SK-N-SH (cell line): ENCODE measurements around the gene PRRG3. TPM values are rescaled to one million over a fixed set of nuclear protein-coding genes. Genes with fewer than 3 reads are reported as not detected.

Source experiments
- CTCF ChIA-PET: fragments of 300-600, 350-600 bp; formaldehyde crosslinking; extraction: SDS; loops from one replicate; lab custom pipeline; 2021; lab: Yijun Ruan, JAX
- POLR2A ChIA-PET: fragments of 350-600 bp; sonication (Branson Sonifier 250); formaldehyde crosslinking; extraction: SDS; loops from one replicate; lab custom pipeline; 2020; ENCODE audit warnings: antibody characterized with exemption, inconsistent platforms; lab: Yijun Ruan, JAX
- DNase-seq: peaks from one replicate; pipeline ENCODE4 v3.0.0; 2012
- H2AFZ ChIP-seq: fragments of 200-600 bp; sonication (generic); 2 replicates; pipeline ENCODE4 v1.8.1; 2016; ENCODE audit warnings: antibody characterized with exemption, mild to moderate bottlenecking, low read depth
- H3F3A ChIP-seq: fragments of 200-600 bp; sonication (generic); replicated peaks from 2 replicates; pipeline ENCODE3; 2016; ENCODE audit warnings: antibody characterized with exemption, mild to moderate bottlenecking; ENCODE audit not compliant: insufficient read depth
- H3K27ac ChIP-seq, 2 experiments: fragments of 200-500 bp in 1 of 2; fragments of 200-600 bp in 1 of 2; sonication (Bioruptor generic) in 1 of 2; sonication (generic), shearing (Covaris generic) in 1 of 2; 2 replicates each; pipeline versions ENCODE4 v1.5.1 to v1.6.1; 2014 to 2016; ENCODE audit warnings: low read depth in 2 of 2, inconsistent platforms in 1 of 2, low read length in 1 of 2, mild to moderate bottlenecking in 1 of 2, mixed read lengths in 1 of 2
- H3K27me3 ChIP-seq: fragments of 200-600 bp; sonication (generic), shearing (Covaris generic); 2 replicates; pipeline ENCODE4 v1.6.1; 2016; ENCODE audit warnings: mixed run types; ENCODE audit not compliant: insufficient read depth
- H3K36me3 ChIP-seq, 2 experiments: fragments of 200-500 bp in 1 of 2; fragments of 200-600 bp in 1 of 2; sonication (Bioruptor generic) in 1 of 2; sonication (generic) in 1 of 2; replicated peaks in 1 of 2; 2 replicates each; pipeline versions ENCODE3 to v1.5.1; 2014 to 2016; ENCODE audit warnings: low read length in 1 of 2, mild to moderate bottlenecking in 1 of 2; ENCODE audit not compliant: insufficient read depth in 2 of 2, control insufficient read depth in 1 of 2
- H3K4me1 ChIP-seq, 2 experiments: fragments of 200-500 bp in 1 of 2; fragments of 200-600 bp in 1 of 2; sonication (Bioruptor generic) in 1 of 2; sonication (generic), shearing (Covaris generic) in 1 of 2; 2 replicates each; pipeline versions ENCODE4 v1.5.1 to v1.6.1; 2014 to 2016; ENCODE audit warnings: low read depth in 1 of 2, low read length in 1 of 2, mixed run types in 1 of 2; ENCODE audit not compliant: insufficient read depth in 2 of 2, control insufficient read depth in 1 of 2
- H3K4me2 ChIP-seq: fragments of 200-600 bp; sonication (generic), shearing (Covaris generic); 2 replicates; pipeline ENCODE4 v1.6.1; 2017; ENCODE audit warnings: mixed run types
- H3K4me3 ChIP-seq, 2 experiments: fragments of 200-500 bp in 1 of 2; fragments of 200-600 bp in 1 of 2; sonication (Bioruptor generic) in 1 of 2; sonication (generic), shearing (Covaris generic) in 1 of 2; 2 replicates each; pipeline versions ENCODE4 v1.5.1 to v1.8.1; 2014 to 2016; ENCODE audit warnings: low read depth in 2 of 2, inconsistent platforms in 1 of 2, low read length in 1 of 2, mild to moderate bottlenecking in 1 of 2, mixed read lengths in 1 of 2, moderate library complexity in 1 of 2
- H3K79me2 ChIP-seq: fragments of 200-600 bp; sonication (generic); 2 replicates; pipeline ENCODE4 v1.8.1; 2017; ENCODE audit warnings: mild to moderate bottlenecking; ENCODE audit not compliant: insufficient read depth
- H3K9ac ChIP-seq: fragments of 200-600 bp; sonication (generic); 2 replicates; pipeline ENCODE4 v1.6.1; 2017; ENCODE audit warnings: mixed run types
- H3K9me2 ChIP-seq: fragments of 200-600 bp; sonication (generic); 2 replicates; pipeline ENCODE4 v1.6.1; 2017; ENCODE audit warnings: mixed run types
- H3K9me3 ChIP-seq: fragments of 200-600 bp; sonication (generic); 2 replicates; pipeline ENCODE4 v1.6.1; 2017; ENCODE audit warnings: mixed run types, mild to moderate bottlenecking, moderate library complexity
- H4K20me1 ChIP-seq: fragments of 200-600 bp; sonication (generic); 2 replicates; pipeline ENCODE4 v1.6.1; 2017; ENCODE audit warnings: mild to moderate bottlenecking, mixed run types; ENCODE audit not compliant: insufficient read depth
- ELF1 ChIP-seq: IDR thresholded peaks from 2 replicates; pipeline ENCODE4 v1.4.0; 2012
- EZH2phosphoT487 ChIP-seq: fragments of 200-600 bp; sonication (generic); IDR thresholded peaks from 2 replicates; pipeline ENCODE4 v1.6.1; 2017; ENCODE audit warnings: low read depth, mixed run types, mild to moderate bottlenecking, antibody characterized with exemption, moderate library complexity, borderline replicate concordance
- FOSL2 ChIP-seq: IDR thresholded peaks from 2 replicates; pipeline ENCODE4 v1.4.0; 2012; ENCODE audit warnings: low read depth, mild to moderate bottlenecking, moderate library complexity, borderline replicate concordance
- GABPA ChIP-seq: IDR thresholded peaks from 2 replicates; pipeline ENCODE4 v1.4.0; 2012; ENCODE audit warnings: low read depth, mild to moderate bottlenecking
- GATA2 ChIP-seq: sonication (generic); formaldehyde crosslinking; IDR thresholded peaks from 2 replicates; pipeline ENCODE4 v1.5.0; 2020; ENCODE audit warnings: mild to moderate bottlenecking, missing genetic modification reagents
- MEF2A ChIP-seq: IDR thresholded peaks from 2 replicates; pipeline ENCODE4 v1.4.0; 2012; ENCODE audit warnings: low read depth, borderline replicate concordance
- MXI1 ChIP-seq: IDR thresholded peaks from 2 replicates; pipeline ENCODE4 v1.6.1; 2012; ENCODE audit warnings: mild to moderate bottlenecking, low read depth, low read length, improper control_type of control experiment
- RFX5 ChIP-seq: IDR thresholded peaks from 2 replicates; pipeline ENCODE4 v1.6.1; 2012; ENCODE audit warnings: mild to moderate bottlenecking, improper control_type of control experiment, low read length
- RXRA ChIP-seq: IDR thresholded peaks from 2 replicates; pipeline ENCODE4 v1.4.0; 2012; ENCODE audit warnings: low read depth, mild to moderate bottlenecking, borderline replicate concordance
- SMC3 ChIP-seq: IDR thresholded peaks from 2 replicates; pipeline ENCODE4 v1.6.1; 2012; ENCODE audit warnings: low read depth, low read length, improper control_type of control experiment
- TAF1 ChIP-seq: IDR thresholded peaks from 2 replicates; pipeline ENCODE4 v1.6.1; 2012; ENCODE audit warnings: low read depth, mild to moderate bottlenecking, low read length, moderate library complexity, borderline replicate concordance
- WGBS: methylation state at CpG from one replicate; pipeline ENCODE4 v1.1.6; 2017; ENCODE audit warnings: low lambda C conversion rate; 5-methylcytosine and 5-hydroxymethylcytosine counted together
- polyA plus RNA-seq, 3 experiments: library from polyadenylated mRNA; depleted of rRNA; stranded (reverse); fragments of >200 nt; gene quantifications; 2 replicates each; pipeline ENCODE4 v1.2.3, GENCODE V29; 2012
- TF ChIP-seq, protein P1 (sequence below): IDR thresholded peaks from 2 replicates; pipeline ENCODE4 v1.4.0; 2012; ENCODE audit warnings: low read depth, borderline replicate concordance
- TF ChIP-seq, protein P2 (sequence below): fragments of 200-600 bp; sonication (generic); IDR thresholded peaks from 2 replicates; pipeline ENCODE4 v1.6.1; 2017; ENCODE audit warnings: antibody characterized with exemption, mild to moderate bottlenecking, moderate library complexity
- TF ChIP-seq, protein P3 (sequence below): IDR thresholded peaks from 2 replicates; pipeline ENCODE4 v1.4.0; 2012; ENCODE audit warnings: low read depth
- TF ChIP-seq, protein P4 (sequence below): fragments of 150-350 bp; IDR thresholded peaks from 2 replicates; pipeline ENCODE4 v1.6.1; 2016; ENCODE audit warnings: mild to moderate bottlenecking, low read depth, low read length
- TF ChIP-seq, protein P5 (sequence below): IDR thresholded peaks from 2 replicates; pipeline ENCODE4 v1.4.0; 2012; ENCODE audit warnings: low read depth, borderline replicate concordance
- TF ChIP-seq, protein P6 (sequence below): fragments of 150-350 bp; IDR thresholded peaks from 2 replicates; pipeline ENCODE4 v1.6.1; 2017; ENCODE audit warnings: antibody characterized with exemption, low read length, low read depth, borderline replicate concordance
- TF ChIP-seq, protein P7 (sequence below): IDR thresholded peaks from 2 replicates; pipeline ENCODE4; 2012

The PRRG3 gene
- polyA plus RNA-seq, 1 of the 3 experiments (the other 2 are of a cell fraction) = not detected

DNA sequence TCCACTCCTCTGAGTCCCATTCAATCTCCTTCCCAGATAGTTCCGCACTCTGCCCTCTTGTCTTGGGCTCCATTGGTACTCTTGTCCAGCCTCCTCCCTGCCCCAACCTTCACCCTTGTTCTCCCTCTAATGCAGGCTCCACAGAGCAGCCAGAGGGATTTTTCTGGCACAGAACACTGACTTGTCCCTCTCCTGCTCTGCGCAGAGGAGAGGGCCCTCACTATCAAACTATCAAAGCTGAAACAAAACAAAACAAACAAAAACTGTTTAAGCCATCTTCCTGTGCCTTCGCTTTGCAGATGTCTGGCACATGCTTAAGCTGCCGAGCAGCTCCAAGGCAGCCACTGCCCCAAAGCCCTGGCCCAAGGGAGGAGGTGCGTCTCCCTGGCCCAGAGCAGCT lies 42.2 kb downstream of the PRRG3 start:
- Histone ChIP-seq H3K27ac (no peak overlapping the region), H3K9me3 (no peaks in the 10 kb centered on the region), H3K4me2 (no peak overlapping the region), H3K79me2 (no peaks in the 10 kb centered on the region), H3K9ac (no peak overlapping the region), H3F3A (no peaks in the 10 kb centered on the region), H3K9me2 (no peaks in the 10 kb centered on the region), H2AFZ (no peak overlapping the region), H4K20me1 (no peaks in the 10 kb centered on the region), H3K4me3 (no peak overlapping the region), H3K4me1 (no peaks in the 10 kb centered on the region), H3K36me3 (no peaks in the 10 kb centered on the region), H3K27me3 (peaks cover 33% of the 10 kb centered on the region)
- 3% methylated on average over 4 of the region's 5 CpGs for WGBS
- DNase-seq = no peak
- TF ChIP-seq, protein P1, sequence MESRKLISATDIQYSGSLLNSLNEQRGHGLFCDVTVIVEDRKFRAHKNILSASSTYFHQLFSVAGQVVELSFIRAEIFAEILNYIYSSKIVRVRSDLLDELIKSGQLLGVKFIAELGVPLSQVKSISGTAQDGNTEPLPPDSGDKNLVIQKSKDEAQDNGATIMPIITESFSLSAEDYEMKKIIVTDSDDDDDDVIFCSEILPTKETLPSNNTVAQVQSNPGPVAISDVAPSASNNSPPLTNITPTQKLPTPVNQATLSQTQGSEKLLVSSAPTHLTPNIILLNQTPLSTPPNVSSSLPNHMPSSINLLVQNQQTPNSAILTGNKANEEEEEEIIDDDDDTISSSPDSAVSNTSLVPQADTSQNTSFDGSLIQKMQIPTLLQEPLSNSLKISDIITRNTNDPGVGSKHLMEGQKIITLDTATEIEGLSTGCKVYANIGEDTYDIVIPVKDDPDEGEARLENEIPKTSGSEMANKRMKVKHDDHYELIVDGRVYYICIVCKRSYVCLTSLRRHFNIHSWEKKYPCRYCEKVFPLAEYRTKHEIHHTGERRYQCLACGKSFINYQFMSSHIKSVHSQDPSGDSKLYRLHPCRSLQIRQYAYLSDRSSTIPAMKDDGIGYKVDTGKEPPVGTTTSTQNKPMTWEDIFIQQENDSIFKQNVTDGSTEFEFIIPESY = no peak
- TF ChIP-seq MEF2A (no peak), FOSL2 (no peak), MXI1 (no peak), RXRA (no peak), ELF1 (no peak), GABPA (no peak), SMC3 (no peak), EZH2phosphoT487 (no peak), TAF1 (no peak), RFX5 (no peak), GATA2 (CRISPR knock-in tag) (no peak)
- TF ChIP-seq, protein P2, sequence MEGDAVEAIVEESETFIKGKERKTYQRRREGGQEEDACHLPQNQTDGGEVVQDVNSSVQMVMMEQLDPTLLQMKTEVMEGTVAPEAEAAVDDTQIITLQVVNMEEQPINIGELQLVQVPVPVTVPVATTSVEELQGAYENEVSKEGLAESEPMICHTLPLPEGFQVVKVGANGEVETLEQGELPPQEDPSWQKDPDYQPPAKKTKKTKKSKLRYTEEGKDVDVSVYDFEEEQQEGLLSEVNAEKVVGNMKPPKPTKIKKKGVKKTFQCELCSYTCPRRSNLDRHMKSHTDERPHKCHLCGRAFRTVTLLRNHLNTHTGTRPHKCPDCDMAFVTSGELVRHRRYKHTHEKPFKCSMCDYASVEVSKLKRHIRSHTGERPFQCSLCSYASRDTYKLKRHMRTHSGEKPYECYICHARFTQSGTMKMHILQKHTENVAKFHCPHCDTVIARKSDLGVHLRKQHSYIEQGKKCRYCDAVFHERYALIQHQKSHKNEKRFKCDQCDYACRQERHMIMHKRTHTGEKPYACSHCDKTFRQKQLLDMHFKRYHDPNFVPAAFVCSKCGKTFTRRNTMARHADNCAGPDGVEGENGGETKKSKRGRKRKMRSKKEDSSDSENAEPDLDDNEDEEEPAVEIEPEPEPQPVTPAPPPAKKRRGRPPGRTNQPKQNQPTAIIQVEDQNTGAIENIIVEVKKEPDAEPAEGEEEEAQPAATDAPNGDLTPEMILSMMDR = no peak
- TF ChIP-seq, protein P3, sequence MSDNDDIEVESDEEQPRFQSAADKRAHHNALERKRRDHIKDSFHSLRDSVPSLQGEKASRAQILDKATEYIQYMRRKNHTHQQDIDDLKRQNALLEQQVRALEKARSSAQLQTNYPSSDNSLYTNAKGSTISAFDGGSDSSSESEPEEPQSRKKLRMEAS = no peak
- TF ChIP-seq, protein P4, sequence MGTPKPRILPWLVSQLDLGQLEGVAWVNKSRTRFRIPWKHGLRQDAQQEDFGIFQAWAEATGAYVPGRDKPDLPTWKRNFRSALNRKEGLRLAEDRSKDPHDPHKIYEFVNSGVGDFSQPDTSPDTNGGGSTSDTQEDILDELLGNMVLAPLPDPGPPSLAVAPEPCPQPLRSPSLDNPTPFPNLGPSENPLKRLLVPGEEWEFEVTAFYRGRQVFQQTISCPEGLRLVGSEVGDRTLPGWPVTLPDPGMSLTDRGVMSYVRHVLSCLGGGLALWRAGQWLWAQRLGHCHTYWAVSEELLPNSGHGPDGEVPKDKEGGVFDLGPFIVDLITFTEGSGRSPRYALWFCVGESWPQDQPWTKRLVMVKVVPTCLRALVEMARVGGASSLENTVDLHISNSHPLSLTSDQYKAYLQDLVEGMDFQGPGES = no peak
- TF ChIP-seq, protein P5, sequence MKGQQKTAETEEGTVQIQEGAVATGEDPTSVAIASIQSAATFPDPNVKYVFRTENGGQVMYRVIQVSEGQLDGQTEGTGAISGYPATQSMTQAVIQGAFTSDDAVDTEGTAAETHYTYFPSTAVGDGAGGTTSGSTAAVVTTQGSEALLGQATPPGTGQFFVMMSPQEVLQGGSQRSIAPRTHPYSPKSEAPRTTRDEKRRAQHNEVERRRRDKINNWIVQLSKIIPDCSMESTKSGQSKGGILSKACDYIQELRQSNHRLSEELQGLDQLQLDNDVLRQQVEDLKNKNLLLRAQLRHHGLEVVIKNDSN = no peak
- TF ChIP-seq, protein P6, sequence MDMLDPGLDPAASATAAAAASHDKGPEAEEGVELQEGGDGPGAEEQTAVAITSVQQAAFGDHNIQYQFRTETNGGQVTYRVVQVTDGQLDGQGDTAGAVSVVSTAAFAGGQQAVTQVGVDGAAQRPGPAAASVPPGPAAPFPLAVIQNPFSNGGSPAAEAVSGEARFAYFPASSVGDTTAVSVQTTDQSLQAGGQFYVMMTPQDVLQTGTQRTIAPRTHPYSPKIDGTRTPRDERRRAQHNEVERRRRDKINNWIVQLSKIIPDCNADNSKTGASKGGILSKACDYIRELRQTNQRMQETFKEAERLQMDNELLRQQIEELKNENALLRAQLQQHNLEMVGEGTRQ = no peak
- TF ChIP-seq, protein P7, sequence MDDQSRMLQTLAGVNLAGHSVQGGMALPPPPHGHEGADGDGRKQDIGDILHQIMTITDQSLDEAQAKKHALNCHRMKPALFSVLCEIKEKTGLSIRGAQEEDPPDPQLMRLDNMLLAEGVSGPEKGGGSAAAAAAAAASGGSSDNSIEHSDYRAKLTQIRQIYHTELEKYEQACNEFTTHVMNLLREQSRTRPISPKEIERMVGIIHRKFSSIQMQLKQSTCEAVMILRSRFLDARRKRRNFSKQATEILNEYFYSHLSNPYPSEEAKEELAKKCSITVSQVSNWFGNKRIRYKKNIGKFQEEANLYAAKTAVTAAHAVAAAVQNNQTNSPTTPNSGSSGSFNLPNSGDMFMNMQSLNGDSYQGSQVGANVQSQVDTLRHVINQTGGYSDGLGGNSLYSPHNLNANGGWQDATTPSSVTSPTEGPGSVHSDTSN = no peak
- CTCF ChIA-PET = interaction anchor here (2.5 kb wide), 1 partner anchor 16 kb away, joined by 13 read pairs; no protein-coding TSS in a partner anchor
- POLR2A ChIA-PET = no interaction called here
